Measurements from ENCODE around the gene SF3A1. TPM values are rescaled to one million over a fixed set of nuclear protein-coding genes. Genes with fewer than 3 reads are reported as not detected.

SF3A1 gene
- total RNA-seq, 2 donors from 2014 or later, result 191 to 195 TPM

DNA sequence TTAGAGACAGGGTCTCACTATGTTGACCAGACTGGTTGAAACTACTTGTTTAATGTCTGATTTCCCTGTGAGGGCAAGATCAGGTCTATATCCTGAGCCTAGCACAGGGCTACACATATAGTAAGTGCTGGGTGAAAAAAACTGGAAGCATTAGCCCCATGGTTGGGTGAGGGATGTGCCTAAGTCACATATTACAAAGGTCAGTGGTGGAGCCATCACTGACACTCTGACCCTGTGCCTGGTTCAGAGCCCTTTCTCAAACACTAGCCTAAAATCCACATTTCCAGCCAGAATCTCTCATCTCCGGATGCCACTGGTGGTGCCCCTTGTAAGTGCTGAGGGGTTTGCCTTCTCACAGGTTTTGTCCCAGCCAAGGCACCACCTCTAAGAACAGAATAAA is 38.9 kb downstream of the SF3A1 start:
- no peak overlapping the region for H3K4me3 Mint-ChIP-seq

DNA sequence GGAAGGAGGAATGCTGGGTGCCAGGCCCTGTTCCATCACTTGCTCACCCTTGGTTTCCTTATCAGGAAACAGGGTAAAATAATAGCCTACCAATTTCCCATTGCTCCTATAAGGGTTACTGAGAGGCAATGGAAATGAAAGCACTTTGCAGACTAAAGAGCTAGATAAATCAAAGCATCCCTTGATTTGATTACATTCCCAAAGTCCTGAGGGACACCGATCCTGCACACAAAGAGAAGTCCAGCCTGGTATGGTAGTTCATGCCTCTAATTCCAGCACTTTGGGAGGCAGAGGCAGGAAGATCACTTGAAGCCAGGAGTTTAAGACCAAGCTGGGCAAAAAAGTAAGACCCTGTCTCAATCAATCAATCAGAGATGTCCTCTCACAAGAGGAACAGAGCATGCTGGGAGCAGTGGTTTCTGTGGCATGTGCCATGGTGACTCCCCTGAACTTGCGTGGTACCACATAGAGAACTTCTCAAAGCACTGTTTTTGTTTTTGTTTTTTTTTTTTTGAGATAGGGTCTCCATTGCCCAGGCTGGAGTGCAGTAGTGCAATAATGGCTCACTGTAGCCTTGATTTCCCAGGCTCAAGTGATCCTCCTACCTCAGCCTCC is 40.6 kb downstream of the SF3A1 start:
- Mint-ChIP-seq H3K9me3 (no peaks in the 10 kb centered on the region), H3K27me3 (ENCODE audit: insufficient read depth) (no peaks in the 10 kb centered on the region)
- 83 to 89% methylated on average over 2 of the region's 2 CpGs for WGBS, 2 experiments (ENCODE audit: insufficient coverage in 1 of 2, insufficient read length in 1 of 2)

More for the DNA sequence above, 38.9 kb downstream of the SF3A1 start:
- WGBS, 2 experiments (ENCODE audit: insufficient coverage in 1 of 2, insufficient read length in 1 of 2), result 100% methylated on average over 1 of the region's 1 CpG; no CpG with 5 or more reads in 1 of the 2 experiments
- no peaks in the 10 kb centered on the region for H3K9me3 ChIP-seq (ENCODE audit: control insufficient read depth, low read length)
- Mint-ChIP-seq H3K4me1 (peaks cover 23% of the 10 kb centered on the region), H3K9me3 (no peaks in the 10 kb centered on the region), H3K27ac (no peak overlapping the region), H3K36me3 (ENCODE audit: low read depth) (peaks cover 13% of the 10 kb centered on the region), H3K27me3 (ENCODE audit: insufficient read depth) (no peaks in the 10 kb centered on the region)
- H3K4me3 ChIP-seq (ENCODE audit: low read length), result no peak overlapping the region
- peaks cover 10% of the 10 kb centered on the region for H3K4me1 ChIP-seq (ENCODE audit: control insufficient read depth, insufficient read depth, low read length)
- no peak overlapping the region for H3K27ac ChIP-seq (ENCODE audit: low read depth, low read length)
- TF ChIP-seq, protein P1, sequence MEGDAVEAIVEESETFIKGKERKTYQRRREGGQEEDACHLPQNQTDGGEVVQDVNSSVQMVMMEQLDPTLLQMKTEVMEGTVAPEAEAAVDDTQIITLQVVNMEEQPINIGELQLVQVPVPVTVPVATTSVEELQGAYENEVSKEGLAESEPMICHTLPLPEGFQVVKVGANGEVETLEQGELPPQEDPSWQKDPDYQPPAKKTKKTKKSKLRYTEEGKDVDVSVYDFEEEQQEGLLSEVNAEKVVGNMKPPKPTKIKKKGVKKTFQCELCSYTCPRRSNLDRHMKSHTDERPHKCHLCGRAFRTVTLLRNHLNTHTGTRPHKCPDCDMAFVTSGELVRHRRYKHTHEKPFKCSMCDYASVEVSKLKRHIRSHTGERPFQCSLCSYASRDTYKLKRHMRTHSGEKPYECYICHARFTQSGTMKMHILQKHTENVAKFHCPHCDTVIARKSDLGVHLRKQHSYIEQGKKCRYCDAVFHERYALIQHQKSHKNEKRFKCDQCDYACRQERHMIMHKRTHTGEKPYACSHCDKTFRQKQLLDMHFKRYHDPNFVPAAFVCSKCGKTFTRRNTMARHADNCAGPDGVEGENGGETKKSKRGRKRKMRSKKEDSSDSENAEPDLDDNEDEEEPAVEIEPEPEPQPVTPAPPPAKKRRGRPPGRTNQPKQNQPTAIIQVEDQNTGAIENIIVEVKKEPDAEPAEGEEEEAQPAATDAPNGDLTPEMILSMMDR (conservative IDR thresholded peaks at IDR 0.05), result no peak
- no peaks in the 10 kb centered on the region for H3K27me3 ChIP-seq (ENCODE audit: control insufficient read depth, insufficient read depth, low read length, poor library complexity, severe bottlenecking)
- no peak for DNase-seq
- no peak overlapping the region for H3K9ac ChIP-seq (ENCODE audit: extremely low read depth, low read length, poor library complexity, severe bottlenecking)
- H3K36me3 ChIP-seq (ENCODE audit: control insufficient read depth, insufficient read depth, low read length), result peaks cover 9% of the 10 kb centered on the region

DNA sequence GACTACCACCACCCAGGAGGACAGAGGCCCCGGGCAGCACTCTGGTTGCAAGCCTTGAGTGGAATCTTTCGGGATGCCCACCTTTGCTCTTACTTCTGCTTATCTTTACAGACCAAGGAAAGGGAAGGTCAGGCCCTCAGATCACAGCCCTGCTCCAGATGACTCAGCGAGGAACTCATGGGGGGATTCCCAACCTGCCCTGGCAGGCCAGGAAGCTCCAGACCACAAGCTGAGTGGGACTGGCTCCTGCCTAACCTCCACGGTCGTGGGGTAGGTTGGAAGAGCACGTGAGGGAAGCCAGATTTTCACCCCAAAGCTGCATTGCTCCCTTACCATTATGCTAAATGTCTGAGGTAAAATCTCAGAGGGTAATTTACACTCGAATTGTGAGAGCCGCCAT is 41.8 kb downstream of the SF3A1 start:
- Histone ChIP-seq H3K9ac (ENCODE audit: extremely low read depth, low read length, poor library complexity, severe bottlenecking) (no peak overlapping the region), H3K9me3 (ENCODE audit: control insufficient read depth, low read length) (no peaks in the 10 kb centered on the region), H3K36me3 (ENCODE audit: control insufficient read depth, insufficient read depth, low read length) (peaks cover 6% of the 10 kb centered on the region), H3K4me1 (ENCODE audit: control insufficient read depth, insufficient read depth, low read length) (peaks cover 10% of the 10 kb centered on the region), H3K4me3 (ENCODE audit: low read length) (no peak overlapping the region), H3K27me3 (ENCODE audit: control insufficient read depth, insufficient read depth, low read length, poor library complexity, severe bottlenecking) (no peaks in the 10 kb centered on the region), H3K27ac (ENCODE audit: low read depth, low read length) (no peak overlapping the region)
- Mint-ChIP-seq H3K4me3 (no peak overlapping the region), H3K9me3 (no peaks in the 10 kb centered on the region), H3K4me1 (peaks cover 33% of the 10 kb centered on the region), H3K27ac (no peak overlapping the region), H3K36me3 (ENCODE audit: low read depth) (peaks cover 15% of the 10 kb centered on the region), H3K27me3 (ENCODE audit: insufficient read depth) (no peaks in the 10 kb centered on the region)
- no peak for DNase-seq
- TF ChIP-seq, protein P1 (conservative IDR thresholded peaks at IDR 0.05), result no peak
- 71 to 88% methylated on average over 5 to 8 of the region's 8 CpGs for WGBS, 2 experiments (ENCODE audit: insufficient coverage in 1 of 2, insufficient read length in 1 of 2)

More for the DNA sequence above, 40.6 kb downstream of the SF3A1 start:
- H3K27ac Mint-ChIP-seq, result no peak overlapping the region
- H3K36me3 Mint-ChIP-seq (ENCODE audit: low read depth), result peaks cover 16% of the 10 kb centered on the region
- H3K4me1 Mint-ChIP-seq, result peaks cover 25% of the 10 kb centered on the region
- Histone ChIP-seq H3K9me3 (ENCODE audit: control insufficient read depth, low read length) (no peaks in the 10 kb centered on the region), H3K36me3 (ENCODE audit: control insufficient read depth, insufficient read depth, low read length) (peaks cover 9% of the 10 kb centered on the region), H3K27me3 (ENCODE audit: control insufficient read depth, insufficient read depth, low read length, poor library complexity, severe bottlenecking) (no peaks in the 10 kb centered on the region), H3K4me3 (ENCODE audit: low read length) (no peak overlapping the region), H3K9ac (ENCODE audit: extremely low read depth, low read length, poor library complexity, severe bottlenecking) (no peak overlapping the region), H3K4me1 (ENCODE audit: control insufficient read depth, insufficient read depth, low read length) (peaks cover 10% of the 10 kb centered on the region), H3K27ac (ENCODE audit: low read depth, low read length) (no peak overlapping the region)
- TF ChIP-seq, protein P1 (conservative IDR thresholded peaks at IDR 0.05), result no peak
- H3K4me3 Mint-ChIP-seq, result no peak overlapping the region
- DNase-seq, result no peak
